A673 (cell line): ENCODE measurements around the gene TMEM185B.

Source experiments
- EZH2 ChIP-seq: fragments of 200-600 bp; sonication (generic); IDR thresholded peaks from 2 replicates; pipeline ENCODE4 v1.6.1; 2017; ENCODE audit warnings: borderline replicate concordance, low read depth, mild to moderate bottlenecking, mixed read lengths, antibody characterized with exemption, low read length; ENCODE audit not compliant: poor library complexity, severe bottlenecking
- TF ChIP-seq, protein P1 (sequence below): fragments of 300-800, 200-600 bp; sonication (generic); conservative IDR thresholded peaks from 2 replicates; pipeline ENCODE4 v1.5.1; 2017; ENCODE audit warnings: low read depth, mild to moderate bottlenecking, antibody characterized with exemption, low read length, moderate library complexity, mixed read lengths

DNA sequence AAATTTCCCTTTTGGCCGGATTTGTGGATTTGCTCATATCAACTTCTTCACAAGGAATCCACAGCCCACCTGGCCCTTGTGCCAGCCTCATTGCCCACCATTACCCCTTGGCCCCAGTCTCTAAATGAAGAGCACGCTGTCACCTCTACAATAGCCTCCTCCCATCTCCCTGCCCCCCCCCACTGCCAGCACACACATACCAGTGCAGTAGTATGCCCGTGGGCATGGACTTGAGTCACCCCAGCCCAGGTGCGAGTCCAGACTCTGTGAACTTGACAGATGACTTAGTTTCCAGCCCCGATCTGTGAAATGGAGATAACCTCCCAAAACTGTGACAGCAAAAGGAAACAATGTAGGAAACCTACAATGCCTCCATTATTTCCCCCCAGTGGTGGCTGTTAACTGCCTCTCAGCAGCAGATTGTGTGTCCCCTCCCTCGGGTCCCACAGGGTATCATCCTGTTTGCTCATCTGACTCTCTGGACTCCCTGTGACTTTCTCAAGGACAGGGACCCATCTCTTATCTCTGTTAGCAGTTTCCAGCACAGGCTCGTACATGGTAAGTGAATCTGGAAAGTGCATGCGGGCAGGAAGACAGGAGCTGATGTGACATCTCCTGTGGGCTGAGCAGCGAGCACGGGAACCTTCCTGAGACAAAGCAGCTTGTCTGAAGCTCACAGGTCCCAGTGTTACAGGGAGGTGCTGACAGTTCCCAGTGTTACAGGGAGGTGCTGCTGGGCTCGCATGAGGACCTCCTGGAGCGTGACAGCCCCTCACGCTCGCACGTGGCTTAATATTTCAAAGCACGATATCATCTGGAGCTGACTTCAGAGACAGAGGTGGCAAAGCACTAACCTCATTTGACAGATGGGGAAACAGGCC lies 4.2 kb upstream of the TMEM185B start:
- TF ChIP-seq, protein P1, sequence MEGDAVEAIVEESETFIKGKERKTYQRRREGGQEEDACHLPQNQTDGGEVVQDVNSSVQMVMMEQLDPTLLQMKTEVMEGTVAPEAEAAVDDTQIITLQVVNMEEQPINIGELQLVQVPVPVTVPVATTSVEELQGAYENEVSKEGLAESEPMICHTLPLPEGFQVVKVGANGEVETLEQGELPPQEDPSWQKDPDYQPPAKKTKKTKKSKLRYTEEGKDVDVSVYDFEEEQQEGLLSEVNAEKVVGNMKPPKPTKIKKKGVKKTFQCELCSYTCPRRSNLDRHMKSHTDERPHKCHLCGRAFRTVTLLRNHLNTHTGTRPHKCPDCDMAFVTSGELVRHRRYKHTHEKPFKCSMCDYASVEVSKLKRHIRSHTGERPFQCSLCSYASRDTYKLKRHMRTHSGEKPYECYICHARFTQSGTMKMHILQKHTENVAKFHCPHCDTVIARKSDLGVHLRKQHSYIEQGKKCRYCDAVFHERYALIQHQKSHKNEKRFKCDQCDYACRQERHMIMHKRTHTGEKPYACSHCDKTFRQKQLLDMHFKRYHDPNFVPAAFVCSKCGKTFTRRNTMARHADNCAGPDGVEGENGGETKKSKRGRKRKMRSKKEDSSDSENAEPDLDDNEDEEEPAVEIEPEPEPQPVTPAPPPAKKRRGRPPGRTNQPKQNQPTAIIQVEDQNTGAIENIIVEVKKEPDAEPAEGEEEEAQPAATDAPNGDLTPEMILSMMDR = no peak
- TF ChIP-seq EZH2 = no peak
